HS-27A (cell line): Measurements from ENCODE around the gene MYRF.
A peak's percentile ranks its signal among the peaks of the same experiment; 100 is the strongest.

Experiments used
- DNase-seq: peaks from one replicate; pipeline ENCODE4 v3.0.0-alpha.2; 2012; ENCODE audit warnings: low read depth, missing footprints

MYRF gene

DNA sequence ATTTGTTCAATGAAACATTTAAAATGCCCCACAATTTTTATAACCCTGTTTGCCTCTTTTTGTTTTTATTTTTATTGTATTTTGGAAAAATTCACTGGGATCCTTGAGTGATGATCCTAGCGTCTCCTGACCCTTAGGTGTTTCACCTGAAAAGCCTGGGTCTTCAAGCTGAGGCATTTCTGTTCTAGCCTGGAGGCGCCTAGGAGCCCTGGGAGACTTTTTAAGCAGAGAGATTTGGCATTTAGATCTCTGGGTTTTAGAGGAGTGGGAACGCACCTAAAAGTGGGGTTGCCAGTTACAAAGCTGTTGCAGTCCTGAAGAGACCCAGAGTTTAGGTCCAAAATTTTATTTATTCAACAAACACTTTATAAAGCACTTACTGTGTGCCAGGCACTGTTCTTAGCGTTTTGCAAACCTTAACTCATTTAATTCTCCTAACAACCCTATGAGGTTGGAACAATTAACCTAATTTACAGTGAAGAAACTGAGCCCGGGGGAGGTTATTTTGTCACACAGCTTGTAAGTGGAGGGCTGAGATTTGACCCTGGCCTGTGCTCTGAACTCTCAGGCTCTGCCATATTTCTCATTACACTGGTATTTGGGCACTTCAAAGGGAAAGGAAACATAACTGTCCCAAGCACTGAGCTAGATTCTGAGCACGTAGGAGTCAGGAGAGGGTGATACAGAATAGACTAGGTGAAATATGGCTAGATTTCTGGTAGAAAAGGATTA, 65.2 kb downstream of the MYRF start:
- no peak for DNase-seq

DNA sequence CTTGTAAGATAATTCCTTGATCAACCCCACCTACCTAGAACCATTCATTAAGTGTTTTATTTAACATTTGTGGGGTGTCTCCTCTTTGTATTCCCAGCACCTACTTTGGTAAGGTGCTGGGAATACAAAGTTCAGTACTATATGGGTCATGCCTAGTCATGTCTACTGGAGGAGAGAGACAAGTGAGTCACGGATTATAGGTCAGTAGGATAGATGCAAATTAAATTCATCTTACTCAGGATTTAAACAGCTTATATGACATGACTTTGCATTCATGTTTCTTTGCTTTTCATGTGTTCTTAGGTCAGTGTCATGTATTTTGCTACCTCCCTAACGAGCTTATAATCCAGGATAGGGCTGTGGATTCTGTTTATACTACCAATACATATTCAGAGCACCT, 67.7 kb downstream of the MYRF start:
- DNase-seq = no peak

DNA sequence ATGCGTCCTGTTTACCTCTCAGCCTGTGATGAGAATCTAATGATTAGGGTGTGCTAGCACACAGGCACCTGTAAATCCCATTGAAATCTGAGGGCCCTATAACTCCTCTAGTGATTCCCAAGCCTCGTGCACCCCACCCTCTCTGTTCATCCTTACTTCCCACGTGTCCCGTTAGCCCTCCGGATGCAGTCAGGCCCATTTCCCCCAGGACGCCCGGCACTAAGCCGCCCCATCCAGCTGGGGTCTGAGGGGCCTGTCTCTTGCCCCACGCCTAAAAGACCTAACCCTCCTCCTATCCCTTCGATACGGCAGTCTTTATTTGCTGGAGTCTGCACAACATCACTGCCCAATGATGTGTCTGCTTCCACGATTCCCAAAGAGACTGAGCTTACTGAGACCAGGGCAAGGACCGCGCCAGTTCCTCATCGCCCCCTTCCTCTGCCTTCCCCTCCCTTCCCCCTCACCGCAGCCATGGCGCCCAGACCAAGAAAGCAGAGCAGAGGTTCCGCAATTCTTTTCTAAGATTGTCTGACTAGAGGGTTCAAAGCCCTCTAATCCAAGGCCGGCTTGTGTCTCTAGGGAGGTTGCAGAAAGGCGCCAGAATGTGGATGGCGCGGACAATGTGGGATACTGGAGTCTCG, 74.6 kb downstream of the MYRF start:
- DNase-seq = no peak

DNA sequence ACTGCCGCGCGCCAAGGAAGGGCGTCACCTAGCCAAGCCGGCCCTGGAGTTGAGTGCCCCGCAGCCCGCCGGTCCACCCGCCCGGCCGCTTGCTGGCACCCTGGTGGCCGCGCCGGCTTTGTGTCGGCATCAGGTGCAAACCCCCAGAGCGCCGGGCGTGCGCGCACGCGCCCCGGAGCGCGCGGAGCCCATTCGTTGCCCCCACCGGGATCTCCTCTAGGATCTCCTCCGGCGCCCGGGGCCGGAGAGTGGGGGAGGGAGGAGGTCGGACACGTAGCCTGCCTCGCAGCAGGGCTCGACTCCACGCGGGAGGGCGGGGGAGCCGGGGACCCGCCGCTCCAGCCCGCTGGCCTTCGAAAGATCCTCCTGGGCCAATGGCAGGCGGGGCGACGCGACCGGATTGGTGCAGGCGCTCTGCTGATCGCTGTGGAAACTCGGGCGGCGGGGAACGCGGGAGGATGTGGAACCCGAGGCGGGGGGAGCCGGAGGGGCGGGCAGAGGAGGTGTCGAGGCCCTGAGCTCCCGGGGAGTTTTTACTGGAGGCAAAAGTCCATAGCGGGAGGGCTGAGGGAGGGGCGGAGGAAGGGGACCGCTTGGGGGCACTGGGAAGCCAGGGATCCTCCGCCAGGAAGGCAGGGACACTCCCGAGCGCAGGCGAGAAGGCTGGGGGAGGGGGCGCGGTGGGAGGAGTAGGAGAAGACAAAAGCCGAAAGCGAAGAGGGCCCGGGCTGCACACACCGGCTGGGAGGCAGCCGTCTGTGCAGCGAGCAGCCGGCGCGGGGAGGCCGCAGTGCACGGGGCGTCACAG, 75.3 kb downstream of the MYRF start, which contains the start of gene FADS2:
TSS of gene FADS2 (plus strand) at position 730 of the 808 bp plus-strand sequence. CDS start 91 bp downstream, outside the sequence.
- DNase-seq = peak; percentile 66

- DNase-seq = no peak
Observed at GRCh38 chr11:61828379-61828628, 75.9 kb downstream of the MYRF start.

DNA sequence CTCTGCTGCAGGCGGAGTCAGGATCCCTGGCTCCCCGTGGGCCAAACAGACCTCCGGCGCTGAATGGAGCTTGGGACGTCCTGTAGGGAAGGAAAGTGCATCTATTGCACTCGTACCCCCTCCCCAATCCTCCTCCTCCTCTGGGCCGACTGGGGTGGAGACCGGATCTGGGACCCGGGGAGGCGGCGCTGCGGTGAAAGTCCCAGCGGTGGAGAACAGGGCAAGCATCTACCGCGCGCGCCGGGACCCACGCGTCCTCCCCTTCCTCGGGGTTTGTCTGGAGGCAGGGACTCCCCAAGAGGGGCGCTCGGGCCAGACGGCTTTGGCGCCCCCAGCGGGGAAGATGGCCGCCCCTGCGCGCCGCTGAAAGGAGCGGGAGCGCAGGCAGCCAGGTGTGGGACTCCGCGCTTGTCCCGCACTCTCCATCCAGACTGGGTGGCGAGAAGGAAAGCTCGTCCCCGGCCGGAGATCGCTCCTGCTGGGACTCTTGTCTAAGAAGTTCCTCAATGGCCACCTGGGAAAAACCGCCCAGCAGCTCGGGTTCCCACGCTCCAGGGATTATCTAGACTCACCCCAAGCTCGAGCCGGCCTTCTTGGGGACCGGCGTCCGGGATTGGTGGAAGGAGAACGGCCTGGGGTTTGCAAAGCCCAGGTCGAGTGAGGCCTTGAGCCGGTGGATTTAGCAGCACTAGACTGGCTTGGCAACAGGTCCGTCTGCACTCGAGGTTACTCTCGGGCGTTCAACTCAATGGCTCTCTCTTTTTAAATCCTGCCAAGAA, 76.4 kb downstream of the MYRF start:
- DNase-seq = no peak

DNA sequence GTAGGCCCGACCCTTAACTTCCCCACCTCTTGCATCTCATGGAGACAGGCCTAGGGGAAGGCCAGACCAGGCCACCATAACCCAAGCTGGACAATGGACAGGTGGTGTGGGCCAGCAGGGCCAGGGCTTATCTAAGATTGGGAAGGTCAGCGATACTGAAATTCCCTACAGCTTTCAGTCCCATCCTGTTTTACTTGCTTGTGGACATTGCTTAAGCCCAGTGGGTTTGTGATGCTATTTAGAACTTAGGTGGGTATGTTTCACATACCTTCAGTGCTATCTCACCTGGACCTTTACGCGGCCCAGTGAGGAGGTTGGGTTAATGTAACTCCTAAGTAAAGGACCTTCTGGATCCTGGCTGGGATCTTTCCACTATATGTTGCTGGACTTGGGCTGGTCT, 77.4 kb downstream of the MYRF start:
- DNase-seq = no peak

- DNase-seq = no peak
Observed at GRCh38 chr11:61830237-61831105, 78.0 kb downstream of the MYRF start.

GRCh38 chr11:61832207-61832606, 79.8 kb downstream of the MYRF start:
- DNase-seq = no peak

DNA sequence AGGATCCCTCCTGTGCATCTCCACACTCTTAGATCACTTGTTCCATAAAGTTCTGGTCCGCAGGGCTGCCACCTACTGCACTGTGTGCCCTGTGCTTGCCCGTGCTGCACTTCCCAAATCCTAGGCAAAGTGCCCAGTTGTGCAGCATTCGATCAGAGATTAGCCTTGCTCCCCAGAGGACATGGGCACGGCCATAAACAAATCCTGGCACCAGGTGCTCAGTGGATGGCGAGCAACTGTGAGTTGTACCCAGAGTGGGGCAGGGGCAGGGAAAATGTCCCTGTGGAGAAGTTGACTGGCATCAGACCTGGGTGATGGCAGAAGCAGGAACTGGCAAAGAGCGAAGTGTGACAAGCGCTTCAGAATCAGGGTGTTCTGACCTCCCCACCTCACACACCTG, 80.3 kb downstream of the MYRF start:
- DNase-seq = no peak

GRCh38 chr11:61833471-61833870, 81.0 kb downstream of the MYRF start:
- no peak for DNase-seq

DNA sequence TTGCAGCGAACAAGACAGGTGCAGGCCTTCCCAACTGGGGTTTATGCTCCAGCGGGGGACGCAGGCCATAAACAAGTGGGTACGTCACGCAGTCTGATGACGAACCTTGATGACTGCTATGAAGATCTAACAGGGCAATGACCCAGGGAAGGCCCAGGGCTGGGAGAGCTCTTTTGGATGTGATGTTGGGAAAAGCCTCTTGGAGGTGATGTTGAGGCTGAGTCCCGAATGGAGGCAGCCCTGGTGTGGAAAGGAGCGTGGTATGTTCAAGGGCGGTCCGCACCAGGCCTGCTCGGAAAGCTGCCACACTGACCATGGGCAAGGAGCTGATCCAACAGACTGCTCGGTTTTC, 81.5 kb downstream of the MYRF start:
- DNase-seq = no peak

DNA sequence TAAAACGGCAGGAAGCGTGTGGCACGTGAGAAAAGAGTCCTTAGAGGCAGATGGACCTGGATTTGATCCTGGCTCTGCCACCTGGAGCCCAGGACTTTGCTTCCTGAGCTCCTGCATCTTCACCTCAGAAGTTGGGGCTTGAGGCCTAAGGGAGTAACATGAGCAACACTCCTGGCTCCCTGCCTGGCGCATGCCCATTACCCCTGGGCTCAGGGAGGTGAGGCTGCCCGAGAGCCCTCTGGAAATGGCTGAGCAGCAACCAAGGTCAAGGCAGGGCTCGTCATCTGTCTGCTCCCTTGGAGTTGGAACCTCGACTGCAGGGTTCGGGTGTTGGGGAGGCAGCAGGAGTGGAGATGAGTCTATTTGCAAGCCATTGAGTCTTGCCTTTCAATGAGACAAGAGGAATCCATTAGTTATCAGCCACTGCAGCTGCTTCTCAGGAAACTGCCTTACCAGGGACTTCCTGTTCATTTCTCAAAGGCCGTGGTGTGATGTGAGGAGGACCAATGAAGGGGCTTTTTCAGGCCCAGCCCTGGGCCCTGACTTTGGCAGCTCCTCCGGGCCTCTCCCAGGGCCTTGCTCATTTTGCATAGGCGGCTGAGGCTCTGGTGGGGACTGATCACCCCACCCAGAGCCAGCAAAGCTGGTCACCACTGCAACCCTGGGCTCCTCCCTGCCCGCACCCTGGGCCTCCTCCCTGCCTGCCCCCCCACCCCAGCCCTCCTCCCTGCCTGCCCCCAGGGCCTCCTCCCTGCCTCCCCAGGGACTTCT, 82.0 kb downstream of the MYRF start:
- DNase-seq = no peak

DNA sequence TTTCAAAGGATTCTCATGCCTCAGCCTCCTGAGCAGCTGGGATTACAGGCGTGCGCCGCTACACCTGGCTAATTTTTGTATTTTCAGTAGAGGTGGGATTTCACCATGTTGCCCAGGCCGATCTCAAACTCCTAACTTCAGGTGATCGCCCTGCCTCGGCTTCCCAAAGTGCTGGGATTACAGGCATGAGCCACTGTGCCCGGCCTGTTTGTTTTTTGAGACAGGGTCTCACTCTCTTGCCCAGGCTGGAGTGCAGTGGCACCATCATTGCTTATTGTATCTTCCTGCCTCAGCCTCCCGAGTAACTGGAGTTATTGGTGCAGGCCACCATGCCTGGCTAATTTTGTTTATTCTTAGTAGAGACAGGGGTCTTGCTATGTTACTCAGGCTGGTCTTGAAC, 83.8 kb downstream of the MYRF start:
- no peak for DNase-seq

DNA sequence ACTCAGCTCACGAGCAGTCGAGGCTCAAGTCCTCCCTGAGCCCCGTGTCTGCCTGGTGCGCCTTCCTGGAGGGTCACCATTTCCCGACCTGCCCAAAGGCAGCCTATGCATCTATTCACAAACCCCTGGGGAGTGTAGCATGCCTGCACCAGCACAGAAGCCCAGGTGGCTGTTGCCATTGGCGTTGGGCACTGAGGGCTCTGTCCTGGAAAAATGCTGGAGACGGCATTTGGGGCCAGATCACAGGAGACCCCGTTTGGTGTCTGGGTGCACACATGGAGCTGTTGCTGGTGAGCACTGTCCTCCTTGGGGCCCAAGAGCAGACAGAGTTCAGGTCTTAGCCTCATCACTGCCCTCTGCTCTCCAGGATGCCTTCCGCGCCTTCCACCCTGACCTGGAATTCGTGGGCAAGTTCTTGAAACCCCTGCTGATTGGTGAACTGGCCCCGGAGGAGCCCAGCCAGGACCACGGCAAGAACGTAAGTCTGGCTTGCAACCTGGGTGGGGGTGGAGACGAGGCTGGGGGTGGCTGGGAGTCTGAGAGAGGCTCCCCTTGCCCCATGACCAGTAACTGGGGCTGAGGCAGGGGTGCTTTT, 85.1 kb downstream of the MYRF start:
- DNase-seq = no peak
